H1 (cell line): ENCODE results near the gene ACOT2. TPM values are rescaled to one million over a fixed set of nuclear protein-coding genes. Genes with fewer than 3 reads are reported as not detected.
"Not testable (repeated sequence)": the region's sequence is repeated elsewhere in the genome, so short reads cannot be mapped to it uniquely, and the experiment has no call there.

ENCODE experiments used
- CTCF ChIA-PET: fragments of 300-600 bp; sonication (Branson Sonifier 250); formaldehyde crosslinking; loops from one replicate; lab custom pipeline; 2021; ENCODE audit not compliant: partially characterized antibody; lab: Charles Lee
- POLR2A ChIA-PET: fragments of 300-600 bp; sonication (Branson Sonifier 250); formaldehyde crosslinking; loops from one replicate; lab custom pipeline; 2021; ENCODE audit warnings: inconsistent platforms; ENCODE audit not compliant: partially characterized antibody; lab: Charles Lee
- DNase-seq, 2 experiments: peaks; one replicate each; pipeline versions ENCODE4 v3.0.0 to v3.0.0-alpha.2; 2010 to 2022; ENCODE audit warnings: low spot score in 2 of 2, low read depth in 1 of 2, mixed read lengths in 1 of 2
- FAIRE-seq: peaks from 2 replicates; lab custom pipeline; 2011; peaks lifted over from hg19 to GRCh38; lab: Jason Lieb, UNC
- H2AFZ ChIP-seq: 2 replicates; pipeline ENCODE4 v1.8.1; 2012; ENCODE audit warnings: low read length, inconsistent platforms
- H2AK5ac ChIP-seq: 2 replicates; pipeline ENCODE4 v1.6.1; 2013; ENCODE audit warnings: low read depth, low read length
- H2BK120ac ChIP-seq: replicated peaks from 2 replicates; pipeline ENCODE3; 2013; ENCODE audit warnings: low read depth, low read length, inconsistent platforms
- H2BK12ac ChIP-seq: 2 replicates; pipeline ENCODE4 v1.6.1; 2013; ENCODE audit warnings: low read depth, low read length
- H2BK15ac ChIP-seq: 2 replicates; pipeline ENCODE4 v1.6.1; 2013; ENCODE audit warnings: low read length
- H2BK20ac ChIP-seq: 2 replicates; pipeline ENCODE4 v1.6.1; 2013; ENCODE audit warnings: low read length
- H2BK5ac ChIP-seq: 2 replicates; pipeline ENCODE4 v1.6.1; 2013; ENCODE audit warnings: low read depth, low read length
- H3K14ac ChIP-seq: 2 replicates; pipeline ENCODE4 v1.6.1; 2013; ENCODE audit warnings: inconsistent platforms; ENCODE audit not compliant: insufficient read length
- H3K18ac ChIP-seq: 2 replicates; pipeline ENCODE4 v1.6.1; 2013; ENCODE audit warnings: low read length; ENCODE audit errors: extremely low read depth
- H3K23ac ChIP-seq: 2 replicates; pipeline ENCODE4 v1.6.1; 2013; ENCODE audit warnings: inconsistent platforms; ENCODE audit not compliant: insufficient read length
- H3K23me2 ChIP-seq: 2 replicates; pipeline ENCODE4 v1.6.1; 2013; ENCODE audit warnings: low read depth, low read length
- H3K27ac ChIP-seq: 2 replicates; pipeline ENCODE4 v1.6.1; 2011; ENCODE audit warnings: low read depth, low read length, inconsistent platforms
- H3K27me3 ChIP-seq, 4 experiments: replicated peaks in 1 of 4; 1 replicate in 1 of 4; 2 replicates in 3 of 4; pipeline versions ENCODE4 v1.6.1 to v1.8.1; 2011 to 2013; ENCODE audit warnings: low read length in 3 of 4, mild to moderate bottlenecking in 3 of 4, inconsistent platforms in 2 of 4, mixed read lengths in 2 of 4, moderate library complexity in 1 of 4; ENCODE audit not compliant: control insufficient read depth in 3 of 4, insufficient read depth in 3 of 4; ENCODE audit errors: extremely low read depth in 1 of 4
- H3K36me3 ChIP-seq, 4 experiments: 2 replicates each; pipeline versions ENCODE4 v1.6.1 to v1.8.1; 2011 to 2013; ENCODE audit warnings: mild to moderate bottlenecking in 4 of 4, low read length in 3 of 4, moderate library complexity in 2 of 4, control low read depth in 1 of 4, inconsistent platforms in 1 of 4; ENCODE audit not compliant: insufficient read depth in 4 of 4, control insufficient read depth in 2 of 4
- H3K4ac ChIP-seq: replicated peaks from 2 replicates; pipeline ENCODE3; 2013; ENCODE audit warnings: low read length, low read depth, mixed read lengths, inconsistent platforms; ENCODE audit not compliant: insufficient read length
- H3K4me1 ChIP-seq, 4 experiments: replicated peaks in 1 of 4; 1 replicate in 1 of 4; 2 replicates in 3 of 4; pipeline versions ENCODE4 v1.6.1 to v1.8.1; 2011 to 2013; ENCODE audit warnings: low read length in 3 of 4, inconsistent platforms in 2 of 4, mixed read lengths in 1 of 4; ENCODE audit not compliant: insufficient read depth in 4 of 4, control insufficient read depth in 3 of 4
- H3K4me2 ChIP-seq, 2 experiments: 2 replicates each; pipeline versions ENCODE4 v1.6.1 to v1.8.1; 2011 to 2013; ENCODE audit warnings: low read depth in 2 of 2, low read length in 2 of 2, control low read depth in 1 of 2, inconsistent platforms in 1 of 2, mild to moderate bottlenecking in 1 of 2; ENCODE audit not compliant: insufficient read depth in 1 of 2
- H3K4me3 ChIP-seq, 4 experiments: fragments of 200-600, 300-600 bp in 1 of 4; sonication (generic), shearing (Covaris generic), sonication (Bioruptor Twin) in 1 of 4; 2 replicates each; pipeline versions ENCODE4 v1.5.1 to v1.8.1; 2011 to 2016; ENCODE audit warnings: low read length in 4 of 4, low read depth in 3 of 4, control low read depth in 2 of 4, inconsistent platforms in 2 of 4, mild to moderate bottlenecking in 2 of 4, mixed read lengths in 1 of 4, moderate library complexity in 1 of 4; ENCODE audit not compliant: insufficient read depth in 2 of 4; ENCODE audit errors: extremely low read depth in 1 of 4
- H3K56ac ChIP-seq: replicated peaks from 2 replicates; pipeline ENCODE3; 2013; ENCODE audit warnings: low read depth, mild to moderate bottlenecking, mixed read lengths, low read length, inconsistent platforms; ENCODE audit not compliant: insufficient read length
- H3K79me1 ChIP-seq: 2 replicates; pipeline ENCODE4 v1.6.1; 2013; ENCODE audit warnings: low read depth, low read length, control low read depth
- H3K79me2 ChIP-seq, 2 experiments: 2 replicates each; pipeline versions ENCODE4 v1.6.1 to v1.8.1; 2012 to 2013; ENCODE audit warnings: low read length in 2 of 2, mild to moderate bottlenecking in 2 of 2, inconsistent platforms in 1 of 2; ENCODE audit not compliant: insufficient read depth in 2 of 2, control insufficient read depth in 1 of 2
- H3K9ac ChIP-seq, 4 experiments: replicated peaks in 1 of 4; 1 replicate in 1 of 4; 2 replicates in 3 of 4; pipeline versions ENCODE4 v1.6.1 to v1.8.1; 2011 to 2013; ENCODE audit warnings: low read depth in 3 of 4, low read length in 3 of 4, control low read depth in 2 of 4, mild to moderate bottlenecking in 2 of 4, moderate library complexity in 2 of 4, inconsistent platforms in 1 of 4; ENCODE audit errors: extremely low read depth in 1 of 4
- H3K9me3 ChIP-seq, 2 experiments: 2 replicates each; pipeline versions ENCODE4 v1.6.1 to v1.8.1; 2012 to 2013; ENCODE audit warnings: mild to moderate bottlenecking in 2 of 2, moderate library complexity in 2 of 2, control low read depth in 1 of 2, inconsistent platforms in 1 of 2, low read depth in 1 of 2, low read length in 1 of 2, mixed read lengths in 1 of 2; ENCODE audit not compliant: insufficient read depth in 2 of 2
- H4K20me1 ChIP-seq, 2 experiments: replicated peaks in 1 of 2; 2 replicates each; pipeline versions ENCODE3 to v1.8.1; 2011 to 2013; ENCODE audit warnings: inconsistent platforms in 2 of 2, low read length in 2 of 2, mild to moderate bottlenecking in 1 of 2; ENCODE audit not compliant: insufficient read depth in 2 of 2, control insufficient read depth in 1 of 2
- H4K5ac ChIP-seq: 2 replicates; pipeline ENCODE4 v1.6.1; 2013; ENCODE audit warnings: low read length, low read depth, mixed read lengths, inconsistent platforms; ENCODE audit not compliant: insufficient read length
- H4K8ac ChIP-seq: 2 replicates; pipeline ENCODE4 v1.8.0; 2013; ENCODE audit warnings: mild to moderate bottlenecking, moderate library complexity, low read length, inconsistent platforms; ENCODE audit not compliant: insufficient read depth; ENCODE audit errors: extremely low read depth
- H4K91ac ChIP-seq: replicated peaks from 2 replicates; pipeline ENCODE3; 2013; ENCODE audit warnings: low read length, mixed read lengths, inconsistent platforms; ENCODE audit not compliant: insufficient read length
- WGBS, 2 experiments: shearing (Covaris generic) in 1 of 2; methylation state at CpG; one replicate each; pipeline versions ENCODE4 v1.1.6 to v1.1.7; 2013 to 2015; ENCODE audit warnings: low lambda C conversion rate in 2 of 2, mixed read lengths in 2 of 2, inconsistent platforms in 1 of 2, low coverage in 1 of 2, missing lambda C conversion rate in 1 of 2; ENCODE audit not compliant: insufficient replicate concordance in 2 of 2, insufficient coverage in 1 of 2, insufficient read length in 1 of 2; ENCODE audit errors: extremely low coverage in 1 of 2, missing lambda C conversion rate in 1 of 2; 5-methylcytosine and 5-hydroxymethylcytosine counted together
- polyA plus RNA-seq, 7 experiments: library from polyadenylated mRNA; depleted of rRNA in 3 of 7; stranded (reverse) in 5 of 7; unstranded in 2 of 7; fragments of >200 nt in 5 of 7; fragments of 200-250 nt in 2 of 7; gene quantifications; 1 replicate in 5 of 7; 2 replicates in 1 of 7; 4 replicates in 1 of 7; pipeline versions ENCODE4 v1.2.1 to v1.2.3, GENCODE V29; 2011 to 2013; ENCODE audit warnings: missing spikeins in 2 of 7, mixed read lengths in 2 of 7
- total RNA-seq: library from RNA; stranded (reverse); fragmentation: NEBNext Ultra II Directional; extraction: Animal tissue kit (Norgen Biotek cat#: 25700); gene quantifications from 2 replicates; pipeline ENCODE4 v1.2.1, GENCODE V29; 2021

ACOT2 gene
- total and polyA plus RNA-seq, 2 of the 8 experiments (the other 6 are each of a cell fraction or from before 2014, with no cell fraction given), result 5.8 to 5.9 TPM

GRCh38 chr14:73590673-73591004, 21.6 kb downstream of the ACOT2 start:
- not testable (repeated sequence) for DNase-seq, H2BK5ac ChIP-seq, H3K4me3 ChIP-seq, H3K56ac ChIP-seq, H2BK12ac ChIP-seq, H3K79me1 ChIP-seq, H2BK15ac ChIP-seq, H2BK120ac ChIP-seq, H3K79me2 ChIP-seq, H3K4ac ChIP-seq, H2AK5ac ChIP-seq, H3K23me2 ChIP-seq, H4K8ac ChIP-seq, H3K27ac ChIP-seq, H3K4me2 ChIP-seq, H2AFZ ChIP-seq, H3K18ac ChIP-seq, H4K91ac ChIP-seq, H4K20me1 ChIP-seq, H3K27me3 ChIP-seq, FAIRE-seq, H2BK20ac ChIP-seq, H3K4me1 ChIP-seq, H3K14ac ChIP-seq, H3K9ac ChIP-seq, H3K9me3 ChIP-seq, H3K36me3 ChIP-seq, H3K23ac ChIP-seq, H4K5ac ChIP-seq
- CTCF ChIA-PET, result interaction anchor here (1.2 to 2.5 kb wide), 5 partner anchors 20 to 359 kb away, joined by 5 to 13 read pairs (median 5); no protein-coding TSS in a partner anchor
- 98% methylated on average over 16 of the region's 32 CpGs; no CpG with 5 or more reads in 1 of the 2 experiments for WGBS, 2 experiments
- POLR2A ChIA-PET, result interaction anchor here (0.7 to 1.9 kb wide), 5 partner anchors 10 to 296 kb away, joined by 3 to 11 read pairs (median 4); partner anchors contain the start of genes ACOT2 and ZNF410
